ENCODE data around the gene ORC3.

ORC3 gene

DNA sequence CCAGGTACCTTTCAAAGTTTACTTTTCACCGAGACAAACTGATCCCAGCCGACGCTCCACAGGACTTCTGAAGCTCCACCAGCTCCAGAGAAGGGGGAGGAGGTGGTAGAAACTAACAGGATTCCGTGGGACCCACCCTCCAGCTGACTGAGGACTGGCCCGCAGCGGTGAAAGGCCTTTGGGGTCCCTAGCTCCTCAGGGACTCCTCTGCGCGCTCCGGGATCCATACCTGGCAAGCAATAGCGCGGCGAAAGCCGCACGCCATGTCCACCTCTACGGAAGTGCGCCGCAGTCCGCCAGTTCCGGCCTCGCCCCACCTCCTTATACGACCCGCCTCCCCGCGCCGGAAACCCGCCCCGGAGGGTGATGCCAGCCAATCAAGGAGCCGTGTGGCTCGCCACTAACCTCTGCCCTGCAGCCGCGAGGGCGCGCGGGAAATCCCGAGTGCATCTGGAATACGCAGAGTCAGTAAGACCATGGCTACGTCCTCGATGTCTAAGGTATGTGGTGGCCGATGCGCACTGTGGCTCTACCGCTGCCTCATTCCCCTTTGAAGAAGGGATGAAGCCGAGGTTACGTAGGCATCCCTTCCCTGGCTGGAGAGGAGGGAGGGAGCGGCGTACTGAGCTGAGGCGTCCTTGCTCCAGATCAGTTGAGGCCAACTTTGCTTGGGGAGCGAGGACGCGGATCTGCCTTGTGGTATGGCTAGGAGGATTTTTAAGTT lies at the start of gene ORC3, which contains the start of gene RARS2:
Gene ORC3 (plus strand): TSS at position 443 of the 724 bp plus-strand sequence. CDS start 34 bp downstream, at position 477.
Gene RARS2 (minus strand): TSS at position 295 of the 724 bp plus-strand sequence. CDS start 30 bp downstream, at position 265.
- DNase-seq (ENCODE audit: low spot score) = peak; percentile 95

DNA sequence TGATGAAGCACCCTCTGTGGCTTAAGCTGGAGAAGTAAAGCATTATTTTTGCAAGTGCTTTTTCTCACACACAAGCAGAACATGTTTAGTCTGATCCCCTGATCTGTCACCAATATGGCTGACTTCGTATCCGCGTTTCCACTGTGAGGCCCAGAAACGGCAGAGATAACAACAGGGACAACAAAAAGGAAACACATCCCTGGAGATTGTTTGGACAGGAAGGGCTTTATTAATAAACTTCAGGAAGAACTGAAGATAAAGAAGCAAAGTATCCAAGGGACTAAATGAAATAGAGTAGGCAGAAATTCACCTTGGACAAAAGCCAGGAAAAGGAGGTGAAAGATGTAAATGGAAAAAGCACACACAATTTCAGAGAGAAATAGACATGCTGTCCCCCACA lies 49.4 kb upstream of the ORC3 start:
- DNase-seq (ENCODE audit: low spot score) = no peak

DNA sequence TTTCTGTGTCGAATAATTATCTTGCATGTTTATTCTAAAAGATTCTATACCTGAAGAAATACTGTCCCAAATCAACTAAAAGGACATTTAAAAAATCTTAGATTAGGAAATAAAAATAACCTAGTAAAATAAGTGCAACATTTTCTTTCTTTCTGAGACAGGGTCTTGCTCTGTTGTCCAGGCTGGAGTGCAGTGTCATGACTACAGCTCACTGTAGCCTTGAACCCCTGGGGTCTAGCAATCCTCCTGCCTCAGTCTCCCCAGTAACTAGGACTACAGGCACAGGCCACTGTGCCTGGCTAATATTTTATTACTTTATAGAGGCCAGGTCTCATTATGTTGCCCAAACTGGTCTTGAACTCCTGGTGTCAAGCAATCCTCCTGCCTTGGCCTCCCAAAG lies 48.9 kb upstream of the ORC3 start:
- no peak for DNase-seq (ENCODE audit: low spot score)

DNA sequence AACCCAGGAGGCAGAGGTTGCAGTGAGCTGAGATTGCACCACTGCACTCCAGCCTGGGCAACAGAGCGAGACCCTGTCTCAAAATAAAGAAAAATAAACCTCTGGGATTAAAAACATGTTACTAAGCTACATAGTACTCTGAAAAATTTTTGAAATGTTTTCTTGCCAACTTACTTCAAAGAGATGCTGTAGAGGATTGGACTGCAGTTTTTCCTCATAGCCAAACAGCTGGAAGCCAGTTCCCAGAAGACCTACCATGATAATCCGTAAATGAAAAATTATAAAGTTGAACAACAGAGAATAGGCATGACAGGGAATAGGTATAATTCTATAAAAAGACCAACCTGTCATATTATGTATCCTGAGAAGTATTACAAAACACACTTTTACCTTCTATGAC lies 48.2 kb upstream of the ORC3 start:
- no peak for DNase-seq (ENCODE audit: low spot score)

DNA sequence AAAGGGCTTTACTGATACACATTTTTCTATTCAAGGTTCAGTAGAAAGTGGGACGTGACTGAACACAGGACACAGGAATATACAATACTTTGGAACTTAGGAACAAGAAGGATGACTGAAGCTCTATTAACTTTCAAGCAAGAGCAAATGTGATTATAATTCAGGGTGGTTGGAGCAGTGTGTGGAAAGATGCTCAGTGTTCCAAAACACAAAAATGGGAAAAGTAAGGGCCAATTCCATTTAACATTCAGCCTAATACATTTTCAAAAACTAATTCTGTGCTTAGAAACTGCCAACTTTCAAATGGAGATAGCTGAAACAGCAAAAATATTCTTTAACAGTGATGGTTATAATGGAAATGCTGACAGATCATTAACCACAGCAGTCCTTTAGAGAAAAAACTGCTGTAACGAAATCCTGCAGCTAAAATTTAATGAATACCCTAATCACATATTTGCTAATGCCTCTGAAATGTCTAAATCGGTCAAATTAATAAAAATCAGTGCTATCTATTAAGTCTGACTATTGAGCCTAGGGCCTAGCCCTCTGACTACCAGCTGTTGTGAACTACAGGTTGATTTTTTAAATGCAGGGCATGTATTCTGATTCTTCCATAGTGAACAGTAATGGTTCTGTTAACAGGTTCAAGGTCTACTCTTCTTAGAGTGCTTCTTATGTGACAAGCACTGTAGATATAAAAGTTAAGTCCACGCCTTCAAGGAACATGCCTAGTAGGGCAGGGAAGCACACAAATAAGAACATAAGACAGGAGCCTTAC lies 46.0 kb upstream of the ORC3 start:
- no peak for DNase-seq (ENCODE audit: low spot score)

DNA sequence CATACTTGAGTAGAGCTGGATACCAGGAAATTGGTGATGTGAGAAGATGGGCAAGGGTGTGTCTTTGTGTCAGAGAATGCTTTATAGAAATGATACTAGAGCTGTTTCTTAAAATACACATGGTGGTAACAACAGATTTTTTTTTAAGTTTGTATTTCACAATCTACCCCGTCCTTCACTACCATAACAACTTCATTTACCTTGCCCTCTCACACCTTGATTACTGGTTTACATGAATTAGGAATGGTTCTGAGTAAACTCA lies 45.5 kb upstream of the ORC3 start:
- DNase-seq (ENCODE audit: low spot score) = no peak

DNA sequence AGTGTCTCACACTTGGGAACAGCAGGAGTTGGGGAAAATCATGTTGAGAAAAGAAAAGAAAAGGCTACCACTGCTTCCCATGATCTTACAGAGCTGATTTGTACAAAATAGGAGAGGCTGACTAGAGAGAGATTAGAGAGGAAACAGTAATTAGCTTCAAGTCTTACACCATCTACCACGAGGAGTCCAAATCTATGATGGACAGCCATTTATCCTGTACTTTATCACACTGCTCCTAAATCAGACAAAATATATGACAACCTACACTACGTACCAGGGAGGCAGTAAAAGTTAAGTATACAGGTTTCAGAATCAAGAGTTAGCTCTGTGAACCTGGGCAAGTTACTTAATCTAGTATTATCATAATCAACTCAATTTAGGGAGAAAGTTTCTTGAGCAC lies 38.1 kb upstream of the ORC3 start:
- no peak for DNase-seq (ENCODE audit: low spot score)

DNA sequence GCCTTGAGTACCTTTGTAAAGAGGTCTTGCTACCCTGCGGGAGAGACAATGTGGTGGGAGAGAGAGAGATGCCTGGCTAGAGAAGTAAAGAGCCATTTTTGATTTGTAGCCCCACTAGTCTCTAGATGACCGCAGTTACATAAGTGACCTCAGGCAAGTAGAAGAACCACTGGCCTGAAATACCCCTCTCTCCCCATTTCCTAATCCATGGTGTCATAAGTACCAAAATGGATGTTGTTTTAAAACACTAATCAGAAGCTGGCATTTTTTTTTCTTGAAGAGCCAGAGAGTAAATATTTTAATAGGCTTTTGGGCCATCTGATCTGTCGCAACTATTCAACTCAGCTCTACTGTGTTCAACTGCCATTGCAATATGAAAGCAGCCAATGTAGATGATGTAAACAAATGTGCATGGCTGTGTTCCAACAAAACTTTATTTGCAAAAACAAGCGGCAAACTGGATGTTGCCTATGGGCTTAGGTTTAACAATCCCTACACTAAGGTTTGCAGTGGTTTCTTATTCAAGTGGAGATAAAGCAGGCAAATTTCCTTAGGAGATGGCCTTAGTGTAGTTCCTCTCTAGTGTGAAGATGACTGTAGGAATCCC lies 36.7 kb upstream of the ORC3 start:
- DNase-seq (ENCODE audit: low spot score) = no peak

DNA sequence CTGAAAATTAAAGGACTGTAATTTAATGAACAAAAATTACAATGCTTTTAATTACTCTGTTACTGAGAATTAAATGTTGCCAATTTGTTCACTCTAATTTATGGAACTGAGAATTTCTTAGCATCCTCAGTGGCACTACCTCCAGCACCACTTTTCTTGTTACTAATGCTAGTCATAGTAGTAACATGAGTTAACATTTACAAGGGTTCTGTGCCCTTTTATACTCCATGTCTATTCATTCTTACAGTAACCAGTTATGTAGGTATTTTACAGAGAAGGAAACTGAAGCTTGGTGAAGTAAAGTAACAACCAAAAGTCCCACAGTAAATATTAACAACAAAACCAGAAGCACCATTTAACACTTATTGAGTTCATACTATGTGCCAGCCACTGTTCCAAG lies 34.4 kb upstream of the ORC3 start:
- DNase-seq (ENCODE audit: low spot score) = no peak

DNA sequence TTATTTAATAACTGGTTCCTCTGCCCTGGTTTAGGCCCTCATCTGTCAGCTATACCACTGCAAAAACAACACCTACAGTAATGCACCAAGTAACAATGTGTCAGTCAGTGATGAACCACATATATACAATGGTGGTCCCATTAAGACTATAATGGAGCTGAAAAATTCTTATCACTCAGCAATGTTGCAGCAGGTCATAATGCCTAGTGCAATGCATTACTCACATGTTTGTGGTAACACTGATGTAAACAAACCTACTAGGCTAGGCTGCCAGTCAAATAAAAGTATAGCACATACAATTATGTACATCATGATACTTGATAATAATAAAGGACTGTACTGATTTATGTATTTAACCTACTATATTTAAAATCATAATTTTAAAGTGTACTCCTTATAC lies 31.5 kb upstream of the ORC3 start:
- DNase-seq (ENCODE audit: low spot score) = no peak

DNA sequence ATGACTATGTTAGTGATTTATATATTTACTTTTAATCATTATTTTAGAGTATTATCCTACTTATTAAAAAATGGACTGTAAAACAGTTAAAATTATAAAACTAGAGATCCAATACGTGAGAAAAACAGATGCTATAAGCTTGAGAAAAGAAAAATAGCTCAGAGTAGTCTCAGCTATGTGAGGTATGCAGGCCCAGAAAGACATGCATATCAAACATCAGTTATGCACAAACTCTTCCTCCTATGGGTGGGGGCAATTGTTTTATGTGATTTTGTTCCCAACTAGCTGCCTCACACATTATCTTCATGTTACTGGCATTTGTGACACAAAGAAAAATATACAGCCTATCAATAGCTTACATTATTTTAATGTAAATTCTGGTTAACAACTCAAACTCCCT lies 28.9 kb upstream of the ORC3 start:
- DNase-seq (ENCODE audit: low spot score) = no peak

DNA sequence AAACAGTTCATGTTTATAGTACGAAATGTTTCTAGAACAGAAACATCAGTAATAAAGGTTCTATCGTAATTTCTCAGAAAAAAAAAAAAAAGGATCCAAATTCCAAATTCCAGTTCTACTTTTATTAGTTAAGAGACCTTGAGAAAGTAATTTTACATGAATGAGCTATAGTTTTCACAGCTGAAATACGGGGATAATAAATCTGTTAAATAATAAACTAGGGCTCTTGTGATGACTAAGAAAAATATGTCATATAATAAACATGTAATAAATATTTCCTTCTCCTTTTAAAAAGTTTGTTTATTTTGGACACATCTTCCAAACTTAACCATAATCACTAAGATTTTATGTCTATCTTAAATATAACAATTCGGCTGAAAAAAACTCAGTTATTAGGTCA lies 17.9 kb upstream of the ORC3 start:
- DNase-seq (ENCODE audit: low spot score) = no peak

DNA sequence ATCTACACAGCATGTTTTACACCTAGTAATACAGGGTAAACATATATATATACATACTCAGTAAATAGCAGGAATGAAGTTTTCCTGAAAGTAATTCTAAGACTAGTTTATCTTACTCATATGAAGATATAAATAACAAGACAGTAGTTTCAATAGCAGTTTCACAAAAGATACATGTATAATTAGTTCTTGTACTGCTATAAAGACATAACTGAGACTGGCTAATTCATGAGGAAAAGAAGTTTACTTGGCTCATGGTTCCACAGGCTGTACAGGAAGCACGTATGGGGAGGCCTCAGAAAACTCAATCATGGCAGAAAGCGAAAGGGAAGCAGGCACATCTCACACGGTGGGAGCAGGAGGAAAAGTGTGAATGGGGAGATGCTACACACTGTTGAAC lies 17.1 kb upstream of the ORC3 start:
- DNase-seq (ENCODE audit: low spot score) = no peak

DNA sequence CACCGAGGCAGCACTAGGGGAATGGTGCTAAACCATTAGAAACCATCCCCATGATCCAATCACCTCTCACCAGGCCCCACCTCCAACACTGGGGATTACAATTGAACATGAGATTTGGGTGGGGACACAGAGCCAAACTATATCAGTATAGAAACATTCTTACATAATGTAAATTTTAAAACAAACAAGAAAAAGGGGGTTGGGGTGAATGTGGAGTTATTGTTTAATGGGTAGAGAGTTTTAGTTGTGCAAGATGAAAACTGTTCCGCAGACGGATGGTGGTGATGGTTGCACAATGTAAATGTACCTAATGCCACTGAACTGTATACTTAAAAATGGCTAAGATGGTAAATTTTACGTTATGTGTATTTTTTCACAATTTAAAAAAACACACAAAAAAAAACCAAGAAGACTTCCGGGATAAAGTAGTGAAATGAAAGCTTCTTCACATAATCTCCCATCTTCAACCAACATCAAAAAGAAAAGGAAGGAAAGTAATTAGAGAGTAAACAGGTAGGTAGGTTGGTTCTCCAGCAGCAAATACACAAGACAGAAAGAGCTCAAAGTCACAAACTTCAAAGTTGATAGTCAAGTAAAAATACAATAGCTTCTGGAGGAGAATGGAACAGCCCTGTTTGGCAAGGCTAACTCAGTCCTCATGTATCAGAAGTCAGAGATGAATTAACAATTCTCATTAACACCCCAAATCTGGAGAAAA lies 16.5 kb upstream of the ORC3 start:
- DNase-seq (ENCODE audit: low spot score) = no peak

DNA sequence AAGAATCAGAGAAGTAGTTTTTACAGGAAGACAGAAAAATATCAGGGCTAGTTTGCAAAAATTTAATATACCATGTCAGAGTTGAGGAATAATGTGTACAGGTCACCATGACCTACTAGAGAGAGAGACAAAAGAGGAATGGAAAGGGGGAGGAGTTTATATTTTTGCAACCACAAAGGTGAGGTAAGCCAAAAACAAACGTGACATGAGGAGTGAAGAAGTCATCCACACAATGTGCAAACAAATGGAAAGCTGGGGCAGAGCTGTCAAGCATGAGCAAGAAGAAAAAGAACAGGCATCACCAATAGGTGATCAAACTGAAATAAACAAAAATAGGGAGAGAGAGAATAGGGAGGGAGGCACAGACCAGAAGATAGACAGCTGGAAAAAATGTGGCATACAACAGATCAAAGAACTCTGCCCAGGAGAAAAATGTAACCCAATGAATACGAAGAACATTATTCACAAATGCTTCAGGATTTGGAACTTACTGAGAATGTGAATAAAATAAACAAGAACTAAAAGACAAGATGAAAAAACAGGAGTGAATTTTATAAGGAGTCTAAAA lies 15.6 kb upstream of the ORC3 start:
- no peak for DNase-seq (ENCODE audit: low spot score)

DNA sequence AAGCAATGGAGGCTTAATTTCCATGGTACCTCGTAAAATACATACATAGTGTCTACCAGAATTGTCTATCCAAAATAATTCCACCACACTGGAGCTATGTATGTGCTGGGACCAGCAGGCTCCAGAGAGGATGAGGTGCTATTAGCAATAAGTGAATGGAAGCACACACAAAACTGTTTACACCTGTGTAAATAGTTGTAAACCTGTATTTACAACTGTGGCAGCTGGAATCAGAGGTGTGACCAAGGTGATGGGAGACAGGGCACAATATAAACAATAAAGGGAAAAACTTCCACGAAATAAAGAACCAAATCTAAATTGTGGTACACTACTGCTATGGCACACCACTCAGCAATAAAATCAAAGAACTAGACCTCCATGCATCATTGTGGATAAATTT lies 14.5 kb upstream of the ORC3 start:
- DNase-seq (ENCODE audit: low spot score) = no peak

DNA sequence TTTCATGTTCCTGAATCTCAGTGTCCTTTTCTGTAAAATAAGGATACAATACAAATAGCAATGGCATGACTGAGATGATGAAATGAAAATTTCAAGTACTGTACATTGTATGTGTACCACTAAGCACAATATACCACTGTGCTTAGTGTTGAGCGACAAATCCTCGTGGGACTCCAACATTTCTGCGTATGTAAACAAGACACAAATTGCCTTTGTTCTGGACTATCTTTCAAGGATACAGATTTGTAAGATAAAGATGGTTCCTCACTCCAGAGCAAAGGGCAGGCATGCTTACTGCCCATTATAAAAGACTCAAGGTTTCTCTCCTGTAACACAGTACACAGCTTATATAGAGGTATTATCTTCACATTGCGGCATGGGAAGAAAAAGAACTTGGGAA lies 6.1 kb upstream of the ORC3 start:
- DNase-seq (ENCODE audit: low spot score) = no peak

DNA sequence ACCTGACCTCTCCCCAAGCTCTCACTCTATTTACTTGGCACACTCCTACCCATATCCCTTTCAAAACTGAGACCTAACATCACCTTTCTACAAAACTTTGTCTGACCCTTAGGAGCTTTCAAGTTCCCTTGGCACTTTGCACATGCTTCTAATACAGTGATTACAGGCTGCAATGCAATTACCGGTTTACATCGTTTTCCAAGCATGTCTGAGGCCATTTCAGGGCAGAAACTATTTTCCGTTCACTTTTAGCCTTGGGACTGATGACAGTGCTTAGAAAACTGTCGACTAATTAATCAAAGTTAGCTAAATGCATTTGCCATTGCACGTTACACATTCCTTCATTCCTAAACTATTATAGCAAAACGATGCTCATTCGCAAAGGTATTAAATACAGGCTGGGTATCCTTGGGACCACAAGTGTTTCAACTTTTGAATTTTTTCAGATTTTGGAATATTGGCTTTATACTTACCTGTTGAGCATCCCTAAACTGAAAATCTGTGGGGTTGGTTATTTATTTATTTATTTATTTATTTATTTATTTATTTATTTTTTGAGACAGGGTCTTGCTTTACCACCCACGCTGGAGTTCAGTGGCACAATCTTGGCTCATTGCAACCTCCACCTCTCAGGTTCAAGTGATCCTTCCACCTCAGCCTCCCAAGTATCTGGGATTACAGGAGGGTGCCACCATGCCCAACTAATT lies 3.4 kb upstream of the ORC3 start:
- DNase-seq (ENCODE audit: low spot score) = no peak

DNA sequence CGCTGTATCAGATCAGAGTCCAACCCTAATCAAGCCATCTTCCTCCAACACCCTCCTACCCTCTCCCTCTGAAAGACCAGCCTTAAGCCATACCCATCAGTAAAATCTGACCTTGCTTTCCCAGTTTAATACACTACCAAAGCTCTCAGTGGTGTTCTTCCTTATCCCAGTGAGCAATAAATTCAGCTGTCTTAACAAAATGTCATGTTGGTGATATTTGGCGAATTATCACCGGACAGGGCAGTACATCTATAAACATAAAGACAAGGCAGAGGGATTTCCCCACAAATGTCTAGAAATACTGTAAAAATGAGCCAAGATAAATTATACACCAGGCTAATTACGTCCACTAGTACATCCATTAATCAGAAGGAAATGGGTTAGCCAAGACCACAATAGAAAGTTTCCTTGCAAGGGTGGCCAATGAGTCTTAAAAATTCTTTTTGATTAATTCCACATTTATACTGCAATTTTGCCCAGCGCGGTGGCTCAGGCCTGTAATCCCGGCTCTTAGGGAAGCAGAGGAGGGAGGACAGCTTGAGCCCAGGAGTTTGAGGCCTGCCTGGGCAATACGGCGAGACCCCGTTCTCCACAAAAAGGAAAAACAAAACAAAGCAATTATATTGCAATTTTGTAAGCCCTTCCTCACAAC lies 1.1 kb upstream of the ORC3 start:
- DNase-seq (ENCODE audit: low spot score) = no peak

DNA sequence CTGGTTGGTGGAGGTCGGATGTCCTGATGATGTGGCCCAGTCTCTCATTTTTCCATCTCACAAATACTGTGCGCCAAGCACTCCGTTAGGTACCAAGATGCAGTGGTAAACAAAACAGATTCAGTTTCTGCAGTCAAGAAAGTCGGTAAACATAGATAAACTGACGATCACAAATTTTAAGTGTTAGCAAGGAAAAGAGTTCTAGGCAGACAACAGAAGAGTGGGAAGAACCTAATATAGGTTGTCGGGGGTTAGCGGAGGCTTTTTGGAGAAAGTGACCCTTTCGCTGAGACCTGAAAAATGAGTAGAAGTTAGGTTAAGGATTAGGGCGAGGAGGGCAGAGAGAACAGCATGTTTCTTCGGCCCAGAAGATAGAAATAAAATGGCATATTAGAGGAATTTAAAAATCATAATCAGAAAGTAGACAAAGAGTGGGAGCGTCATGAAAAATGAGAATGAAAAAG lies 514 bp downstream of the ORC3 start:
- no peak for DNase-seq (ENCODE audit: low spot score)

DNA sequence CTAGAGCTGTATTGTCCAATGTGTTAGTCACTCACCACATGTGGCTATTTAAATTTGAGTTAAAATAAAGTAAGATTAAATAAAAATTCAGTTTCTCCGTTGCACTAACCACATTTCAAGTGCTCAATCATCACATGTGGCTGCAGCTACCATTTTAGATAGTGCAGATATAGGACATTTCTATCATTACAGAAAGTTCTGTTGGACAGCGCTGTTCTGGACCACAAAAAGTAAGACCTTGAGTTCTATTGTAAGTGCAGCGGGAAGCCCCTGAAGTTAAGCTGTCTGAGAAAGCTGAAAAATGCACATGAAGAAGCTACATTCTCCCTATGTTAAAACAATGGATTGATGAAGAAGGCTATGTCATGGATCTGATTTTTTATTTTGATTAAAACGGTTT lies 1.1 kb downstream of the ORC3 start:
- DNase-seq (ENCODE audit: low spot score) = no peak
